ENCODE results near the gene PDHB. TPM values are rescaled to one million over a fixed set of nuclear protein-coding genes. Genes with fewer than 3 reads are reported as not detected.
A peak's percentile ranks its signal among the peaks of the same experiment; 100 is the strongest.

Gene PDHB
- total and polyA plus RNA-seq, 2 of the 13 experiments (the other 11 are each of a cell fraction or from before 2014, with no cell fraction given), result 108 to 153 TPM

DNA sequence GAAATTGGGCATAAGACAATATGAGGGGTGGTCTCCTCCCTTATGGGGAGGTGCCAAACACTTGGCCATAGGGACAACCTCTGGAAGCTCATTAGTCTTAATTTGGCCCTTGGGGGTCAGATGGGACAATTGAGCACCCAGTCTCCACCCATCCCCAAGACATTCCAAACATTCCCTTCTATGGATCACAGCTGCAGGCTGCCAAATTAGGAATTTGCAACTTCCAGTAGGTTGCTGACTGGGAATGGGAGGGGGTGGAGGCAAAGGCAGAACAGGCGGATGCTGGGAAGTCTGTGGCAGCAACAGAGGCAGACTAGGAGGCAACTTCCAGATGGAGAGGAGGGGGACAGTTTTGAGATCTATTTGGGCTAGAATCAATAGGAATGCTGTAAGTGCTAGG is 1.4 kb upstream of the PDHB start (continued):
- TF ChIP-seq ZNF780A (CRISPR knock-in tag; IDR thresholded peaks at IDR 0.05) (0 out of 2 replicates have a peak, but pooled peaks have one; percentile 25), NFKB2 (CRISPR knock-in tag; IDR thresholded peaks at IDR 0.05; ENCODE audit: borderline replicate concordance) (no peak), CREM (IDR thresholded peaks at IDR 0.05) (no peak), CREM (CRISPR knock-in tag; IDR thresholded peaks at IDR 0.05) (no peak), TEAD3 (CRISPR knock-in tag; optimal IDR thresholded peaks at IDR 0.05; ENCODE audit: borderline replicate concordance) (peak; percentile 63), SP5 (CRISPR knock-in tag; IDR thresholded peaks at IDR 0.05; ENCODE audit: borderline replicate concordance, low read depth) (no peak), ZNF570 (CRISPR knock-in tag; IDR thresholded peaks at IDR 0.05; ENCODE audit: borderline replicate concordance) (no peak), FOXC1 (CRISPR knock-in tag; IDR thresholded peaks at IDR 0.05; ENCODE audit: borderline replicate concordance) (no peak), ZNF468 (CRISPR knock-in tag; IDR thresholded peaks at IDR 0.05) (no peak)
- TF ChIP-seq, protein P1, sequence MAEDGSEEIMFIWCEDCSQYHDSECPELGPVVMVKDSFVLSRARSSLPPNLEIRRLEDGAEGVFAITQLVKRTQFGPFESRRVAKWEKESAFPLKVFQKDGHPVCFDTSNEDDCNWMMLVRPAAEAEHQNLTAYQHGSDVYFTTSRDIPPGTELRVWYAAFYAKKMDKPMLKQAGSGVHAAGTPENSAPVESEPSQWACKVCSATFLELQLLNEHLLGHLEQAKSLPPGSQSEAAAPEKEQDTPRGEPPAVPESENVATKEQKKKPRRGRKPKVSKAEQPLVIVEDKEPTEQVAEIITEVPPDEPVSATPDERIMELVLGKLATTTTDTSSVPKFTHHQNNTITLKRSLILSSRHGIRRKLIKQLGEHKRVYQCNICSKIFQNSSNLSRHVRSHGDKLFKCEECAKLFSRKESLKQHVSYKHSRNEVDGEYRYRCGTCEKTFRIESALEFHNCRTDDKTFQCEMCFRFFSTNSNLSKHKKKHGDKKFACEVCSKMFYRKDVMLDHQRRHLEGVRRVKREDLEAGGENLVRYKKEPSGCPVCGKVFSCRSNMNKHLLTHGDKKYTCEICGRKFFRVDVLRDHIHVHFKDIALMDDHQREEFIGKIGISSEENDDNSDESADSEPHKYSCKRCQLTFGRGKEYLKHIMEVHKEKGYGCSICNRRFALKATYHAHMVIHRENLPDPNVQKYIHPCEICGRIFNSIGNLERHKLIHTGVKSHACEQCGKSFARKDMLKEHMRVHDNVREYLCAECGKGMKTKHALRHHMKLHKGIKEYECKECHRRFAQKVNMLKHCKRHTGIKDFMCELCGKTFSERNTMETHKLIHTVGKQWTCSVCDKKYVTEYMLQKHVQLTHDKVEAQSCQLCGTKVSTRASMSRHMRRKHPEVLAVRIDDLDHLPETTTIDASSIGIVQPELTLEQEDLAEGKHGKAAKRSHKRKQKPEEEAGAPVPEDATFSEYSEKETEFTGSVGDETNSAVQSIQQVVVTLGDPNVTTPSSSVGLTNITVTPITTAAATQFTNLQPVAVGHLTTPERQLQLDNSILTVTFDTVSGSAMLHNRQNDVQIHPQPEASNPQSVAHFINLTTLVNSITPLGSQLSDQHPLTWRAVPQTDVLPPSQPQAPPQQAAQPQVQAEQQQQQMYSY (CRISPR knock-in tag; IDR thresholded peaks at IDR 0.05), result no peak
- TF ChIP-seq, protein P2, sequence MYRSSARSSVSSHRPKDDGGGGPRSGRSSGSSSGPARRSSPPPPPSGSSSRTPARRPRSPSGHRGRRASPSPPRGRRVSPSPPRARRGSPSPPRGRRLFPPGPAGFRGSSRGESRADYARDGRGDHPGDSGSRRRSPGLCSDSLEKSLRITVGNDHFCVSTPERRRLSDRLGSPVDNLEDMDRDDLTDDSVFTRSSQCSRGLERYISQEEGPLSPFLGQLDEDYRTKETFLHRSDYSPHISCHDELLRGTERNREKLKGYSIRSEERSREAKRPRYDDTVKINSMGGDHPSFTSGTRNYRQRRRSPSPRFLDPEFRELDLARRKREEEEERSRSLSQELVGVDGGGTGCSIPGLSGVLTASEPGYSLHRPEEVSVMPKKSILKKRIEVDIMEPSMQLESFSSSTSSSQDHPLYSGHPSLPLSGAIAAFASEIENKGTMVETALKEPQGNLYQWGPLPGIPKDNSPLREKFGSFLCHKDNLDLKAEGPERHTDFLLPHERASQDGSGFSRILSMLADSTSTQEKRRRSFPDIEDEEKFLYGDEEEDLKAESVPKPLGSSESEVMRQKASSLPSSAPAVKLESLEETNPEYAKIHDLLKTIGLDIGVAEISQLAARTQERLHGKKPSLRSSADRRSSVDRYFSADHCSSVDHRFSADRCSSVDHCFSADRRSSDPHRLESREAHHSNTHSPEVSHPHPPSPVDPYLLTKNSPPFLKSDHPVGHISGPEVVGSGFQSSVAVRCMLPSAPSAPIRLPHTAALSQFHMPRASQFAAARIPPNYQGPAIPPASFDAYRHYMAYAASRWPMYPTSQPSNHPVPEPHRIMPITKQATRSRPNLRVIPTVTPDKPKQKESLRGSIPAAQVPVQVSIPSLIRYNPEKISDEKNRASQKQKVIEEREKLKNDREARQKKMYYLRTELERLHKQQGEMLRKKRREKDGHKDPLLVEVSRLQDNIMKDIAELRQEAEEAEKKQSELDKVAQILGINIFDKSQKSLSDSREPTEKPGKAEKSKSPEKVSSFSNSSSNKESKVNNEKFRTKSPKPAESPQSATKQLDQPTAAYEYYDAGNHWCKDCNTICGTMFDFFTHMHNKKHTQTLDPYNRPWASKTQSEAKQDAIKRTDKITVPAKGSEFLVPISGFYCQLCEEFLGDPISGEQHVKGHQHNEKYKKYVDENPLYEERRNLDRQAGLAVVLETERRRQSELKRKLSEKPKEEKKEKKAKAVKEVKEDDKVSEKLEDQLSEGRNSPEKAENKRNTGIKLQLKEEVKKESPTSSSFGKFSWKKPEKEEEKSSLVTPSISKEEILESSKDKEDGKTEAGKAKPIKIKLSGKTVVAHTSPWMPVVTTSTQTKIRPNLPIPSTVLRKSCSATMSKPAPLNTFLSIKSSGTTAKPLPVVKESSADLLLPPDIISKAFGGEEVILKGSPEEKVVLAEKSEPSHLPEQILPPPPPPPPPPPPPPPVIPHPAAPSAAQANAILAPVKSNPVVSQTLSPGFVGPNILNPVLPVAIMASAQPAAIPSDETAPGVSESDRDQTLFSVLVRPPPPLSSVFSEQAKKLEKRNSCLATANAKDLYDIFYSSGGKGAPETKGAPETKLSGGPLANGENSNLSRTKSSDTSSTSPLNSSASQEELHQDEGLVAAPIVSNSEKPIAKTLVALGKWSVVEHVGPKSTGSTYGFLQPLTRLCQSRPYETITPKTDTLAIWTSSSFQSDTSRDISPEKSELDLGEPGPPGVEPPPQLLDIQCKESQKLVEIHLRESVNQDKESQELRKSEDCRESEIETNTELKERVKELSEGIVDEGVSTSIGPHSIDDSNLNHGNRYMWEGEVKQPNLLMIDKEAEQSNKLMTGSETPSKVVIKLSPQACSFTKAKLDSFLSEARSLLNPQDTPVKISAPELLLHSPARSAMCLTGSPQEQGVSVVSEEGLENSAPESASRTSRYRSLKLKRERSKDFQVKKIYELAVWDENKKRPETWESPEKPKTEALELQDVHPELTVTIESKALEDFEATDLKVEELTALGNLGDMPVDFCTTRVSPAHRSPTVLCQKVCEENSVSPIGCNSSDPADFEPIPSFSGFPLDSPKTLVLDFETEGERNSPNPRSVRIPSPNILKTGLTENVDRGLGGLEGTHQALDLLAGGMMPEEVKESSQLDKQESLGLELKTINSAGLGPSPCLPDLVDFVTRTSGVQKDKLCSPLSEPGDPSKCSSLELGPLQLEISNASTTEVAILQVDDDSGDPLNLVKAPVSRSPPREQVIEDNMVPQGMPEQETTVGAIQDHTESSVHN (CRISPR knock-in tag; IDR thresholded peaks at IDR 0.05), result no peak
- TF ChIP-seq, protein P3, sequence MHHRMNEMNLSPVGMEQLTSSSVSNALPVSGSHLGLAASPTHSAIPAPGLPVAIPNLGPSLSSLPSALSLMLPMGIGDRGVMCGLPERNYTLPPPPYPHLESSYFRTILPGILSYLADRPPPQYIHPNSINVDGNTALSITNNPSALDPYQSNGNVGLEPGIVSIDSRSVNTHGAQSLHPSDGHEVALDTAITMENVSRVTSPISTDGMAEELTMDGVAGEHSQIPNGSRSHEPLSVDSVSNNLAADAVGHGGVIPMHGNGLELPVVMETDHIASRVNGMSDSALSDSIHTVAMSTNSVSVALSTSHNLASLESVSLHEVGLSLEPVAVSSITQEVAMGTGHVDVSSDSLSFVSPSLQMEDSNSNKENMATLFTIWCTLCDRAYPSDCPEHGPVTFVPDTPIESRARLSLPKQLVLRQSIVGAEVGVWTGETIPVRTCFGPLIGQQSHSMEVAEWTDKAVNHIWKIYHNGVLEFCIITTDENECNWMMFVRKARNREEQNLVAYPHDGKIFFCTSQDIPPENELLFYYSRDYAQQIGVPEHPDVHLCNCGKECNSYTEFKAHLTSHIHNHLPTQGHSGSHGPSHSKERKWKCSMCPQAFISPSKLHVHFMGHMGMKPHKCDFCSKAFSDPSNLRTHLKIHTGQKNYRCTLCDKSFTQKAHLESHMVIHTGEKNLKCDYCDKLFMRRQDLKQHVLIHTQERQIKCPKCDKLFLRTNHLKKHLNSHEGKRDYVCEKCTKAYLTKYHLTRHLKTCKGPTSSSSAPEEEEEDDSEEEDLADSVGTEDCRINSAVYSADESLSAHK (CRISPR knock-in tag; IDR thresholded peaks at IDR 0.05; ENCODE audit: borderline replicate concordance), result no peak

Data from HepG2 (cell line).